HG02763 (cell line): ENCODE data around the gene SUCLA2.
"Not testable (repeated sequence)": the region's sequence is repeated elsewhere in the genome, so short reads cannot be mapped to it uniquely, and the experiment has no call there.

Source experiments
- ATAC-seq: cut with Tn5 transposase; IDR thresholded peaks from one replicate; pipeline ENCODE4 v1.9.1; 2021; ENCODE audit warnings: mild to moderate bottlenecking, moderate library complexity; ENCODE audit not compliant: unreplicated experiment

SUCLA2 gene

GRCh38 chr13:47997384-47997783, 3.7 kb downstream of the SUCLA2 start:
- ATAC-seq: no peak

DNA sequence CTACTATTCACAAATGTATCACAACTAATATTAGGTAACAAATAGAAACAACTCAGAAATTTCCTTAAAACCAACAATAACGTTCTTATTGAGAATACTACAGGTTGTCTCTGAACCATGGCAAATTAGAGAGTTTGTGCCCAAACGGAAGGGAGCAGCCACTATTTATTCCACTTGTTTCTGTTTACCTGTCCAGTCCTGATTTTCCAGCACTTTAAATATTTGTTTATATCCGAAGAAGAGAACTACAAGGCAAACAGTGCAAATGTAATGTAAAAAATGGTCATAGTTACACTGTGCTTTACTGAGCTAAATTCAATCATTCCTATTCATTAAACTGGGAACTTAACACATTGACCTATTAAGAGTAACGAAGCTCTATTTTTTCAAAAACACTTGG, 9.2 kb downstream of the SUCLA2 start:
- no peak for ATAC-seq

- no peak for ATAC-seq
Observed at GRCh38 chr13:47990920-47991466, 10.1 kb downstream of the SUCLA2 start.

DNA sequence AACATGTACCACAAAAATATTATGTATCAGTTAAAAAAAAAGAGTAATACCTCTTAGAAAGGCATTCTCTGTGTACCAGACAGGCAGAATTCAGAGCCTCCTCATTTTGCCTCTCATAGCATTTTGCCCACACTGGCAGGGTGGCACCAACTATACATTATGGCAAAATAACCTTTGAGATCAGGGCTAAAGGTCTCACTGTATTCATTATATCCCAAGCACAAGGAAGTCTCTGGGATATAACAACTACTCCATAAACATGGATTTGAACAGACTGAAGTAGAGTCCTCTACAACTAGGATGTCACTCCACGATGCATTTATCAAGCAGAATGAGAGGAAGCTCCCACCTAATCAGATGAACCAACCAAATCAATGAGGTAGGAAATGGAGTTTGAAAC, 10.6 kb downstream of the SUCLA2 start:
- no peak for ATAC-seq

DNA sequence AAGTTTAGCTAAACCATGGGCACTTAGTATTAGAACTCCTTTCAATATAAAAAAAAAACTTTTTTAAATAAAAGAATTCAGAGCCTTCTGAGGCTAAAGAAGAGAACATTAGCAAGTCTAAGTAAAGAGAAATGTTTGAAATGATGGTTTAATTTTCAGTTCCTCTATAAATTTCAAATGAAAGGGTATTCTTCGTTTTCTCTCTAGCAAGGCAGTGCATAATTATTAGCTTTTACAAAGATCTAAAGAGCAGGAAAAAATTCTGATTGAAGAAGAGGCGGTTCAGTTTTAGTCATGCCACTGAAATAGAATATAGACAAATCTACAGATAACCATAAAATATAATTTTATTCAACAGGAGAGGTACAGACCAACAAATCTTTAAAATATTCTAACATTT, 18.0 kb downstream of the SUCLA2 start:
- ATAC-seq: no peak

- ATAC-seq: no peak
Observed at GRCh38 chr13:47976325-47976724, 24.7 kb downstream of the SUCLA2 start.

- no peak for ATAC-seq
Observed at GRCh38 chr13:47964863-47965262, 36.2 kb downstream of the SUCLA2 start.

- no peak for ATAC-seq
Observed at GRCh38 chr13:47962237-47962636, 38.8 kb downstream of the SUCLA2 start.

DNA sequence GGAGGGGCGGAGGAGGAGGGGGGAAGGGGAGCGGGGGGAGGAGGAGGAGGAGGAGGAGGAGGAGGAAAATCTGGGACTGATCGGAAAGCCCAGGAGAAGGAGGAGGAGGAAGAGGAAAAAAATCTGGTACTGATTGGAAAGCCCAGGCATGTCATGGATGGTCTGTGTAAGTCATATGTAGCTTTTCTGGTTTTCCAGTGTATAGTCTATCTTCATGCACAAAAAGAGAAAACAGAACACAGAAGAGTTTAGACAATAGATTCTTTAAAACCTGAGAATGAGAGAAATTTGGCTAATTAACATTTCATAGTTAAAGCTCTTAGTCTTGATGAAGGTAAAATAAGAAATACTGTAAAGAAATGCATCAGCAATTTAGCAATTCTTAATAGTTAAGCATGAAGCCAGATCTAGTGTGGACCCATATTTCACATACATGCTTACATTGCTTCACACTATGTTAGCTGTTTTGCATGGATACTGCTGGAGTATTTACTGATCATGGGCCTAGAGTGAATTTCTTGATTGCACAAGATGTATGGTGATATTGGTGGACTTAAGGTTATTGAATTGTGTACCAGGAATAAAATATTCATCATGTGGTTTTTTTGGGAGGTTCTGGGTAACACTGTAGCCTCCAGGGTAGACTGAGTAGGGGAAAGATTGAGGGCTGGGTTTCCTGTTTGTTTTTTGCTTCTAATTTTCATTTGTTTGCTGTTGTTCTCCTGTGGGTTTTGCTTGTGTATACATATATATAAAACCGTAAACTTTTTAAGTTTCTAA, 41.4 kb downstream of the SUCLA2 start:
- no peak for ATAC-seq

DNA sequence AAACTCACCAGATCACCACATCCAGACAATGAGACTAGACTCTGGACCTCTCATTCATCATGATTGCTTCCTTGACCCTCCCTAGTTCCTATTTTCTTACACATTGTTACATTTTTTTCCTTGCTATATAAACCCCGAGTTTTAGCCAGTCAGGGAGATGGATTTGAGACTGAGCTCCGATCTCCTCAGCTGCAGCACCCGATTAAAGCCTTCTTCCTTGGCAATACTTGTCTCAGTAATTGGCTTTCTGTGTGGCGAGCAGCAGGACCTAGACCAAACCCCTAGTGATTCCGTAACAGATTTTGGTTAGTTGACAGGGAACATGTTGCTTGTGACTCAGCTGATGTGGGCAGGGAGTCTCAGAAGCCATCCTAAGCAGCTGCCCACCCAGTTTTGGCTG, 44.0 kb downstream of the SUCLA2 start:
- no peak for ATAC-seq

DNA sequence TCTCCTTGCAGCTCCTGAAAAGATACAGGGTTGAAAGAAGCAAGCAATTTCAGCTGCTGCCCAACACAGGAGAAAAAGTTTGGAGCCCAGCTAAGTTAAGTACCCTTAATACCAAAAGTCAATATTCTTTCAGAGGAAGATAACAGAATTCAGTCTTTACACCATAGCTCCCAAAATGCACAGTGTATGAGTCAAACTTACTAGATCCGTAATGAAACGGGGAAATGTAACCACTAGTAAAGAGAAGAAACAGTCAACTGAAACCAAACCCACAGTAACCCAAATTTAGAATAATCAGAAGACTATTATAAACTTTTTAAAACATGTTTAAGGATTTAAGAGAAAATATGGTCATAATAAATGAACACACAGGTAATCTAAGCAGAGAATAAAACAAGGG, 45.2 kb downstream of the SUCLA2 start:
- ATAC-seq: no peak

GRCh38 chr13:47949799-47950198, 51.3 kb downstream of the SUCLA2 start:
- ATAC-seq: no peak

DNA sequence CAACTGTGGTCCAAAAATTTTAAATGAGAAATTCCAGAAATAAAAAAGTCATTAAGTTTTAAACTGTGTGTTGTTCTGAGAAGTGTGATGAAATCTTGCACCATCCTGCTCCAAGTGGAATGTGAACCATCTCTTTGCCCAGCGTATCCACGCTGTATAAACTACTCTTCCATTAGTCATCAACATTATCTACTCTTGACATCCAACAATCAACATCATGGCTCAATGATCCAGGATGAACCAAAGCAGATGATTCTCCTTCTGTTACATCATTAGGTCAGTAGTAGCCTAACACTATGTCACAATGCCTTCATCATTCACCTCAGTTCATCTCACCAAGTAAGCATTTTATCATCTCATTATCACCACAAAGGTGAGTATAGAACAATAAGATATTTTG, 55.3 kb downstream of the SUCLA2 start:
- ATAC-seq: no peak

- not testable (repeated sequence) for ATAC-seq
Observed at GRCh38 chr13:47945146-47945545, 55.9 kb downstream of the SUCLA2 start.

- ATAC-seq: no peak
Observed at GRCh38 chr13:47934371-47934770, 66.7 kb downstream of the SUCLA2 start.

- ATAC-seq: no peak
Observed at GRCh38 chr13:47932950-47933923, 67.8 kb downstream of the SUCLA2 start.

DNA sequence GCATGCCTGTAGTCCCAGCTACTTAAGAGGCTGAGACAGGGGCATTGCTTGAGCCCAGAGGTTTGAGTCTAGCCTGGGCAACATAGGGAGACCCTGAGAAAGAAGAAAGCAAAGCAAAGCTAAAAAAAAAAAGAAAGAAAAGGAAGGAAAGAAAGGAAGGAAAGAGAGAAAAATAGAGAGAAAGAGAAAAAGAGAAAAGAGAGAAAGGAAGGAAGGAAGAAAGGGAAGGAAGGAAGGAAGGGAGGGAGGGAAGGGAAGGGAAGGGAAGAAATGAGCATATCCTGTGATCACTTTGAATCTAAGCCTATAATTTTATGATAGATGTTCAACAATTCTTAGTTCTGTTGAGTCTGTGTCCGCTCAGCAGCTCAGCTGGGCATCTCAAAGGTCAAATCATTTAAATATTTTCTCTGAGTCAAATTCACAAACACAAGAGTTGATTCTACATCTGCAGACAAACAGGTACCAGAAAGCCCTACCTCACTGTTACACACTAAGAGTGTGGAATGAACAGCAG, 70.4 kb downstream of the SUCLA2 start:
- no peak for ATAC-seq

DNA sequence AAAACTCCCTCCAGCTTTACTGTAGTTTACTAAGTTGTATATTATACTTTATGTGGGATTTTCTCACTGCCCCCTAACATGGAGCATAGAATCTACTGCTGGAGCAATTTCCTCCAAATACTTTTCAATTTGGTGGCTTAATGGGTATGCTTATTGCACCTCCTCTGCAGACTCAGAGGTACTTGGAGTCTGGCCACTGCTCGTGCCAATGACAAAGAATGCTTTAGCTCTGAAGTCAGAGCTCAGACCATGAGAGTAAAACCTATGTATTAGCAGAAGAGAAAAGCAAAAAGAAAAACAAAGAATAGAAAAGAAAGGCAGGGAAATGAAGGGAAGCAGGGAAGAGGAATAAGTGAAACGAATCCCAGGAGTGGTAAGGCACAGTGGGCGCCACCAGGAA, 71.9 kb downstream of the SUCLA2 start:
- ATAC-seq: no peak

DNA sequence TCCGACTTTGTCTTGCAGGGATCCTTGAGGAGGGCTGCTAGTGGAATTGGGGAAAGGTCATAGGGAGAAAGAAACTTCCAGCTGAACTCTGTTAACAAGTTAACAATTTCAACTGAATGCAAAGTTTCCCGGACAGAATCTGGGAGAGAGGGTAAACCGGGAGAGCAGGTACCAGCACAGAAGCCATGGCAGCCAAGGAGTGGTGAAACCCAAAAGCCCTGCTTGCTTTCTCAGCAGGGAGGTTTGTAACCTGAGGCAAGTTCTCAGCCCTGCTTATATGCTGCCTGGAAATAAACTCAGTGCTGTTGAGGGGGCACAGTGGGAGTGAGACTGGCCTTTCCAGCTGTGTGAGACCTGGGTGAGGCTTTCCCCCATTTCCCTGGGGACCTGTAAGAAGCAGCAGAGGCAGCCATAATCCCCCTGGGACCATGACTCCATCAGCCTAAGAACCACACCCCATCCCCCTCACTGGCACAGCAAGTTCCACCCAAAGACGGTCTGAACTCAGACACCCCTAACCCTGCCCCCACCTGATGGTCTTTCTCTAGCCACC, 84.0 kb downstream of the SUCLA2 start:
- ATAC-seq: no peak

DNA sequence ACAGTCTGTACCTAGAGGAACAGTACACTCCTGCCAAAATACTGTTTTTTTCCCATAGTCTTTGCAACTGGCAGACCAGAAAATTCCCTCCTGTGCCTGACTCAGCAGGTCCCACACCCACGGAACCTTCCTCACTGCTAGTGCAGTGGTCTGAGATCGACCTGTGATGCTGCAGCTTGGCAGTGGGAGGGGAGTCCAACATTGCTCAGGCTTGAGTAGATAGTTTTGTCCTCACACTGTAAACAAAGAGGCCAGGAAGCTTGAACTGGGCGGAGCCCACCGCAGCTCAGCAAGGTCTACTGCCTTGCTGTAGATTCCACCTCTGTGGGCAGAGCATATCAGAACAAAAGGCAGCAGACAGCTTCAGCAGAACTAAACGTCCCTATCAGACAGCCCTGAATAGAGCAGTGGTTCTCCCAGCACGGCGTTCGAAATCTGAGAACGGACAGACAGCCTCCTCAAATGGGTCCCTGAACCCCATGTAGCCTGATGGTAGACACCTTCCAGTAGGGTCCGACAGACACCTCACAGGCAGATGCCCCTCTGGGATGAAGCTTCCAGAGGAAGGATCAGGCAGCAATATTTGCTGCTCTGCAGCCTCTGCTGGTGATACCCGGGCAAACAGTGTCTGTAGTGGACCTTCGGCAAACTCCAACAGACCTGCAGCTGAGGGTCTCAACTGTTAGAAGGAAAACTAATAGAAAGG, 92.7 kb downstream of the SUCLA2 start:
- ATAC-seq: no peak

GRCh38 chr13:47904891-47905290, 96.2 kb downstream of the SUCLA2 start:
- no peak for ATAC-seq
